Activated T-cell treated with anti-CD3 and anti-CD28 coated beads, Interleukin-2, amount 50 U/mL, for 4 hours (primary cell): ENCODE data around the gene GORASP2. TPM values are rescaled to one million over a fixed set of nuclear protein-coding genes. Genes with fewer than 3 reads are reported as not detected.

ENCODE experiments used
- ATAC-seq, 2 donors: fragments of 200-7000 bp; cut with Tn5 transposase; one replicate each; pipeline ENCODE4 v1.10.0; 2021
- DNase-seq: peaks from one replicate; pipeline ENCODE4 v3.0.0-alpha.2; 2020
- H3K27me3 Mint-ChIP-seq: one replicate; pipeline ENCODE4 v1.8.0; 2021; ENCODE audit warnings: low read depth, mixed read lengths
- H3K36me3 Mint-ChIP-seq: one replicate; pipeline ENCODE4 v1.8.0; 2022; ENCODE audit warnings: mixed read lengths; ENCODE audit not compliant: insufficient read depth
- H3K4me1 Mint-ChIP-seq: one replicate; pipeline ENCODE4 v1.8.0; 2021; ENCODE audit warnings: low read depth, mixed read lengths
- H3K4me3 Mint-ChIP-seq: one replicate; pipeline ENCODE4 v1.8.0; 2021; ENCODE audit warnings: mild to moderate bottlenecking, moderate library complexity, mixed read lengths
- H3K9me3 Mint-ChIP-seq: one replicate; pipeline ENCODE4 v1.8.0; 2021; ENCODE audit warnings: mixed read lengths
- total RNA-seq, 3 donors: library from RNA; stranded (reverse); gene quantifications; one replicate each; pipeline ENCODE4 v1.2.1, GENCODE V29; 2021

Gene GORASP2
- total RNA-seq, 3 donors from 2014 or later, result 98.0 to 104 (median 99.4) TPM

- Mint-ChIP-seq H3K4me3 (no peak overlapping the region), H3K27me3 (no peaks in the 10 kb centered on the region), H3K36me3 (peaks cover 23% of the 10 kb centered on the region), H3K9me3 (no peaks in the 10 kb centered on the region), H3K4me1 (no peaks in the 10 kb centered on the region)
- DNase-seq (no peak), ATAC-seq (peak in 1 of 2 donors; percentile 32)
Observed at GRCh38 chr2:170966648-170967396, 37.8 kb downstream of the GORASP2 start.

- peaks cover 17% of the 10 kb centered on the region for H3K36me3 Mint-ChIP-seq
Observed at GRCh38 chr2:170967553-170967952, 38.5 kb downstream of the GORASP2 start.

GRCh38 chr2:170968205-170969003 is 39.4 kb downstream of the GORASP2 start:
- H3K4me3 Mint-ChIP-seq, result no peak overlapping the region
- peaks cover 15% of the 10 kb centered on the region for H3K36me3 Mint-ChIP-seq
- H3K9me3 Mint-ChIP-seq, result no peaks in the 10 kb centered on the region
- H3K27me3 Mint-ChIP-seq, result no peaks in the 10 kb centered on the region
- no peak for ATAC-seq
- no peak for DNase-seq
- peaks cover 11% of the 10 kb centered on the region for H3K4me1 Mint-ChIP-seq

More at GRCh38 chr2:170967553-170967952, 38.5 kb downstream of the GORASP2 start:
- Mint-ChIP-seq H3K4me1 (peaks cover 3% of the 10 kb centered on the region), H3K9me3 (no peaks in the 10 kb centered on the region), H3K4me3 (no peak overlapping the region), H3K27me3 (no peaks in the 10 kb centered on the region)
- ATAC-seq (no peak), DNase-seq (no peak)

- H3K4me1 Mint-ChIP-seq, result peaks cover 12% of the 10 kb centered on the region
- no peak for ATAC-seq
- no peak for DNase-seq
- H3K9me3 Mint-ChIP-seq, result no peaks in the 10 kb centered on the region
- no peaks in the 10 kb centered on the region for H3K27me3 Mint-ChIP-seq
- H3K4me3 Mint-ChIP-seq, result no peak overlapping the region
- peaks cover 15% of the 10 kb centered on the region for H3K36me3 Mint-ChIP-seq
Observed at GRCh38 chr2:170969030-170969429, 40.0 kb downstream of the GORASP2 start.

GRCh38 chr2:170969872-170970496 is 40.9 kb downstream of the GORASP2 start:
- H3K4me3 Mint-ChIP-seq, result no peak overlapping the region
- H3K27me3 Mint-ChIP-seq, result no peaks in the 10 kb centered on the region
- no peak for DNase-seq
- H3K4me1 Mint-ChIP-seq, result peaks cover 15% of the 10 kb centered on the region
- peaks cover 14% of the 10 kb centered on the region for H3K36me3 Mint-ChIP-seq
- no peak for ATAC-seq
- no peaks in the 10 kb centered on the region for H3K9me3 Mint-ChIP-seq

- no peak for DNase-seq
- ATAC-seq, result no peak
- peaks cover 7% of the 10 kb centered on the region for H3K36me3 Mint-ChIP-seq
- H3K9me3 Mint-ChIP-seq, result no peaks in the 10 kb centered on the region
- no peak overlapping the region for H3K4me3 Mint-ChIP-seq
- H3K27me3 Mint-ChIP-seq, result no peaks in the 10 kb centered on the region
- H3K4me1 Mint-ChIP-seq, result peaks cover 15% of the 10 kb centered on the region
Observed at GRCh38 chr2:170971071-170971470, 42.0 kb downstream of the GORASP2 start.

GRCh38 chr2:170972296-170973224 is 43.5 kb downstream of the GORASP2 start:
- no peak for ATAC-seq
- H3K27me3 Mint-ChIP-seq, result no peaks in the 10 kb centered on the region

GRCh38 chr2:170973225-170973491 is 44.1 kb downstream of the GORASP2 start:
- Mint-ChIP-seq H3K9me3 (no peaks in the 10 kb centered on the region), H3K27me3 (no peaks in the 10 kb centered on the region), H3K4me1 (peaks cover 15% of the 10 kb centered on the region), H3K36me3 (peaks cover 1% of the 10 kb centered on the region), H3K4me3 (peak overlapping the region; percentile 78)
- ATAC-seq (no peak), DNase-seq (no peak)

More at GRCh38 chr2:170972296-170973224, 43.5 kb downstream of the GORASP2 start:
- Mint-ChIP-seq H3K4me1 (peaks cover 15% of the 10 kb centered on the region), H3K4me3 (peak overlapping the region; percentile 78), H3K9me3 (no peaks in the 10 kb centered on the region), H3K36me3 (peaks cover 1% of the 10 kb centered on the region)
- DNase-seq, result no peak

- Mint-ChIP-seq H3K36me3 (no peaks in the 10 kb centered on the region), H3K27me3 (no peaks in the 10 kb centered on the region), H3K4me1 (peaks cover 15% of the 10 kb centered on the region), H3K9me3 (no peaks in the 10 kb centered on the region), H3K4me3 (peak overlapping the region; percentile 78)
- peak; percentile 98 for ATAC-seq
- DNase-seq, result peak; percentile 90
Observed at GRCh38 chr2:170973492-170974303, 44.6 kb downstream of the GORASP2 start.

GRCh38 chr2:170974304-170974993 is 45.4 kb downstream of the GORASP2 start:
- ATAC-seq (no peak), DNase-seq (no peak)
- Mint-ChIP-seq H3K4me3 (peak overlapping the region; percentile 75), H3K9me3 (no peaks in the 10 kb centered on the region), H3K27me3 (no peaks in the 10 kb centered on the region), H3K4me1 (peaks cover 15% of the 10 kb centered on the region), H3K36me3 (no peaks in the 10 kb centered on the region)

- Mint-ChIP-seq H3K36me3 (no peaks in the 10 kb centered on the region), H3K27me3 (no peaks in the 10 kb centered on the region), H3K4me3 (no peak overlapping the region), H3K4me1 (peaks cover 15% of the 10 kb centered on the region), H3K9me3 (no peaks in the 10 kb centered on the region)
- ATAC-seq (no peak), DNase-seq (no peak)
Observed at GRCh38 chr2:170975127-170975942, 46.3 kb downstream of the GORASP2 start.

- H3K9me3 Mint-ChIP-seq, result no peaks in the 10 kb centered on the region
- ATAC-seq, result no peak
- H3K27me3 Mint-ChIP-seq, result no peaks in the 10 kb centered on the region
- H3K4me3 Mint-ChIP-seq, result no peak overlapping the region
- no peaks in the 10 kb centered on the region for H3K36me3 Mint-ChIP-seq
- no peak for DNase-seq
- H3K4me1 Mint-ChIP-seq, result peaks cover 15% of the 10 kb centered on the region
Observed at GRCh38 chr2:170975943-170976270, 46.9 kb downstream of the GORASP2 start.
